ENCODE results near the gene NLRP7.

DNA sequence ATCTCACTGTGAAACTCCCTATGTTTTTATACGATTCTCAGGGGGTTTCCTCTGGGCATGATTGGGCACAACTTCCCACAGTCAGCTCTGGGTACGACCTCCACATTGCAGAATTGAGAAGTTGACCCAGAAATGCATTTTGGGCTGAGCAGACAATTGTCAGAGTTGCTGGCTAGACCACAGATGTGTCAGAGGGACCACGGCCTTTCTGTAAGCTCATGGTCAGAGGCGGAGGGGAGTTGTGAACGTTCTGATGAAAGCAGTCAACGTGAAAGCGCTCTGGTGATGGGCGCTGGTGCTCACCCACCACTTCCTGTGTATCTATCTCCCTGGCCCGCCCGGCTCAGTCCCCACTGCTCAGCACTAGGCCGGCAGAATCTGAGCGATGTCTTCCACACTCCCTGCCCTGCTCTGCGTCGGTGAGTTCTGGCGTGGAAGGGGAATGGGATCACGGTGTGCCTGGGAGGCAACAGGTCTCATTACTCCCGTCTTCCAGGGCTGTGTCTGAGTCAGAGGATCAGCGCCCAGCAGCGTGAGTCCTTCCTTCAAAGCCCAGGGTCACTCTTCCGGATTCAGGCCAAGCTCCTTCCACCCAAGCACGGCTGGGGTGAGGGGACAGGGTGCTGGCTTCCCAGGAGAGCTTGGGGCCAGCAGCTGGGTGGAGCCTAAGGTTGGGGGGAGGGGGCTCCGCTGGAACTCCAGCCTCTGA lies 41.4 kb downstream of the NLRP7 start, which contains the start of gene NCR1:
- TF ChIP-seq, protein P1, sequence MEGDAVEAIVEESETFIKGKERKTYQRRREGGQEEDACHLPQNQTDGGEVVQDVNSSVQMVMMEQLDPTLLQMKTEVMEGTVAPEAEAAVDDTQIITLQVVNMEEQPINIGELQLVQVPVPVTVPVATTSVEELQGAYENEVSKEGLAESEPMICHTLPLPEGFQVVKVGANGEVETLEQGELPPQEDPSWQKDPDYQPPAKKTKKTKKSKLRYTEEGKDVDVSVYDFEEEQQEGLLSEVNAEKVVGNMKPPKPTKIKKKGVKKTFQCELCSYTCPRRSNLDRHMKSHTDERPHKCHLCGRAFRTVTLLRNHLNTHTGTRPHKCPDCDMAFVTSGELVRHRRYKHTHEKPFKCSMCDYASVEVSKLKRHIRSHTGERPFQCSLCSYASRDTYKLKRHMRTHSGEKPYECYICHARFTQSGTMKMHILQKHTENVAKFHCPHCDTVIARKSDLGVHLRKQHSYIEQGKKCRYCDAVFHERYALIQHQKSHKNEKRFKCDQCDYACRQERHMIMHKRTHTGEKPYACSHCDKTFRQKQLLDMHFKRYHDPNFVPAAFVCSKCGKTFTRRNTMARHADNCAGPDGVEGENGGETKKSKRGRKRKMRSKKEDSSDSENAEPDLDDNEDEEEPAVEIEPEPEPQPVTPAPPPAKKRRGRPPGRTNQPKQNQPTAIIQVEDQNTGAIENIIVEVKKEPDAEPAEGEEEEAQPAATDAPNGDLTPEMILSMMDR (IDR thresholded peaks at IDR 0.05): no peak
- TF ChIP-seq POLR2A (IDR thresholded peaks at IDR 0.05): no peak

All from testis (tissue), 2 donors.